Fibroblast of lung (primary cell): ENCODE results near the gene RBM17.

ENCODE experiments used
- CTCF ChIP-seq, 2 donors: IDR thresholded peaks in 1 of 2; conservative IDR thresholded peaks in 1 of 2; 1 replicate in 1 of 2; 2 replicates in 1 of 2; pipeline ENCODE4 v1.5.1; 2011 to 2012; ENCODE audit warnings: low read length in 2 of 2, control low read depth in 1 of 2, inconsistent platforms in 1 of 2, low read depth in 1 of 2, mild to moderate bottlenecking in 1 of 2
- EZH2 ChIP-seq: IDR thresholded peaks from 2 replicates; pipeline ENCODE4 v1.5.1; 2012; ENCODE audit warnings: low read length, control low read depth, mild to moderate bottlenecking; ENCODE audit errors: missing control alignments

- TF ChIP-seq CTCF (conservative IDR thresholded peaks at IDR 0.05 in 1 of 2, IDR thresholded peaks at IDR 0.05 in 1 of 2; ENCODE audit: low read depth in 1 of 2, low read length in 2 of 2) (no peak), EZH2 (no peak)
These were observed 14.1 kb upstream of the RBM17 start for GRCh38 chr10:6074489-6075301.
